SU-DHL-6 (cell line): ENCODE data around the gene FAM43B.
A peak's percentile ranks its signal among the peaks of the same experiment; 100 is the strongest.

Experiments used
- EZH2phosphoT487 ChIP-seq: fragments of 200-600 bp; sonication (generic), shearing (Covaris generic); conservative IDR thresholded peaks from 2 replicates; pipeline ENCODE4 v1.6.1; 2018; ENCODE audit warnings: mild to moderate bottlenecking, antibody characterized with exemption, low read length, moderate library complexity, mixed read lengths
- TF ChIP-seq, protein P1 (sequence below): fragments of 200-600 bp; sonication (generic); IDR thresholded peaks from one replicate; pipeline ENCODE4 v1.5.1; 2017; ENCODE audit warnings: antibody characterized with exemption, mild to moderate bottlenecking, low read length, moderate library complexity; ENCODE audit not compliant: insufficient read depth, poor library complexity, severe bottlenecking

DNA sequence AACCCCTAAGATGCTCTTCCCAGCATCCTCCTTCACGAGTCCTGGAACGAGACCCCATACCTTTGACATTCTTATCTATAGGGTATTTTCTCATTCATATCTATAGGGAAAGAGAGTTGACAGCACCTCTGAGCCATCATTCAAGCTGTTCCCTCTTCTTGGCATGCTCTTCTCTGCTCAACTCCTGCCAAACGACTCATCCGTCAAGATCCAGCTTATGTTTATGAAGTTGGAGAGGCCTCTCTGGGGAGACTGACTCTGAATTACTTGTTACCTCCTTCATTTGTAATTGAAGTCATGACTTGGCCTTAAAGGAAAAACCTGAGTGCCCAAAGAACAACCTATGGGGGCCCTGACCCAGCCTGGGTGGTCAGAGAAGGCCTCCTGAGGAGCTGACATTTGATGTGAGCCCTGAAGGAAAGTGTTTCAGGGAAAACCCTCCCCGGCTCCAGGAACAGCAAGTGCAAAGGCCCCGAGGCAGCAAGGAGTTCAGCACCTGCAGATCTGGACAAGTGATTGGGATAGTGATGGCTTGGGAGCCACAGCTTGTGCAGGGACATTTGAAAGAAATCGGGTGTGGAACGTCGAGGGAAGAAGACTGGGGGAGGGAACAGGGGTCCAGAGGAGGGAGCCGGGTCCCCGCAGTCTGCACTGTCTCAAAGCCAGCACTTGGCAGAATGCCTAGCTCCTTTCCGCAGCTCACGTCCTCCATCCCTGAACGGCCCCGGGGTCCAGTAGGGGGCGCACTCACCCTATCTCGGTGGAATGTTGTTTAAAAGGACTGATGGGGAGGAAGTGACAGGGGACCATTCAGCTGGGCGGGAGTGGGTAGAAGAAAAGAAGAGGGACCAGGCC lies 22.5 kb downstream of the FAM43B start:
- TF ChIP-seq, protein P1, sequence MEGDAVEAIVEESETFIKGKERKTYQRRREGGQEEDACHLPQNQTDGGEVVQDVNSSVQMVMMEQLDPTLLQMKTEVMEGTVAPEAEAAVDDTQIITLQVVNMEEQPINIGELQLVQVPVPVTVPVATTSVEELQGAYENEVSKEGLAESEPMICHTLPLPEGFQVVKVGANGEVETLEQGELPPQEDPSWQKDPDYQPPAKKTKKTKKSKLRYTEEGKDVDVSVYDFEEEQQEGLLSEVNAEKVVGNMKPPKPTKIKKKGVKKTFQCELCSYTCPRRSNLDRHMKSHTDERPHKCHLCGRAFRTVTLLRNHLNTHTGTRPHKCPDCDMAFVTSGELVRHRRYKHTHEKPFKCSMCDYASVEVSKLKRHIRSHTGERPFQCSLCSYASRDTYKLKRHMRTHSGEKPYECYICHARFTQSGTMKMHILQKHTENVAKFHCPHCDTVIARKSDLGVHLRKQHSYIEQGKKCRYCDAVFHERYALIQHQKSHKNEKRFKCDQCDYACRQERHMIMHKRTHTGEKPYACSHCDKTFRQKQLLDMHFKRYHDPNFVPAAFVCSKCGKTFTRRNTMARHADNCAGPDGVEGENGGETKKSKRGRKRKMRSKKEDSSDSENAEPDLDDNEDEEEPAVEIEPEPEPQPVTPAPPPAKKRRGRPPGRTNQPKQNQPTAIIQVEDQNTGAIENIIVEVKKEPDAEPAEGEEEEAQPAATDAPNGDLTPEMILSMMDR, result peak; percentile 66
- TF ChIP-seq EZH2phosphoT487, result no peak
